ENCODE data around the gene CBX4.
"Not testable (repeated sequence)": the region's sequence is repeated elsewhere in the genome, so short reads cannot be mapped to it uniquely, and the experiment has no call there.

The CBX4 gene

DNA sequence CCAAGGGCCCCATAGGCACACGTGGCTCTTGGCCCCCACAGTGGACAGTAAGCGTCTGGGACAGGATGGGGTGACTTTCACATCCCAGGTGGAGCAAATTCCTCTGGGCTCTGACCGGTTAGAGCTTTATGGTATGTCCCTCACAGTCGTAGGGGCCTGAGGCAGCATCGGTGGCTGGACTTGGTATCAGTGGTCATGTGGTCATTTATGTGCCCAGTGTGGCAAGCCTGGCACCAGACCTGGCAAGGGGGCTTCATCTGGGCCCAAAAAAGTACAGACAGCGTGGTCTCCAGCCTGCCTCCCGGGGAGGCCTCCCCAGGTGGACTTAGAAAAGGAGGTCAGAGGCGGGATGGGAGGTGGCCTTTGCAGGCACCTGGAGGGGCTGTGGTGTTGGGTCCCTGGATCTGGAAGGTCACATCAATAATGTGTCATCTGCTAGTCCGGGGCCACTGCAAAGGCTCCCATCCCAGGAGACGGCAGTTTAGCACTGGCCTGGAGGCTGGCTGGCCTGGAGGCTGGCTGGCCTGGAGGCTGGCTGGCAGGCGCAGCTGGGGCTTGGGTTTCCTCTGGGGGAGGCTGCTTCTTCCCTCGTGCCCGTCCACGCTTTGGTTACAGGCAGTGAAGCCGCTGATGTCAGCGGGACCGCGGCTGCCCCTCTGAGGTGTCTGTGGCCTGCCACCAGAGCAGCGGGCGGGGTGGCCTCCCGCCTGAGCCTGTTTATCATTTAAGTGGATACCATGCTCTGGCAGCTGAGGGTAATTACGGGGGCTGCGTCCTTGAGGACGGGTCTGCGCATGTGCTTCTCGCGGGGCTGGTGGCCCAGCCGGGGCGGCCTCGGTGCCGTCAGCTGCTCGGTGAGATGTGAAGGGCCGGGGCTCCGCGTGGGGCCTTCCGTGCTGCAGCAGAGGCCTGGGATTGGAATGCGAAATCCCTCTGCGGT lies 20.7 kb upstream of the CBX4 start:
- no peak for DNase-seq

DNA sequence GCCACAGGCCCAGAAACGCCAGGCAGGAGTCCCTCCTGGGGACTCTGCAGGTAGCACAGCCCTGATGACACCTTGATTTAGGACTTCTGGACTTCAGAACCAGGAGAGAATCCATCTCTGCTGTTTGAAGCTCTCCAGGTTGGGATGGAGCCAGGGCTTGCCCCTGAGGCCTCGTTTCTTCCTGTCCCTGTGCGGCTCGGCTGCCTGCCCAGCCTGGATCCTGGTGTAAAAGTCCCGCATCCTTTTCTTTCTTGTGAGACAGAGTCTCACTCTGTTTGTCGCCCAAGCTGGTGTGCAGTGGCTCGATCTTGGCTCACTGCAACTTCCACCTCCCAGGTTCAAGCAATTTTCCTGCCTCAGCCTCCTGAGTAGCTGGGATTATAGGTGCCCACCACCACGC lies 17.9 kb upstream of the CBX4 start:
- no peak for DNase-seq

DNA sequence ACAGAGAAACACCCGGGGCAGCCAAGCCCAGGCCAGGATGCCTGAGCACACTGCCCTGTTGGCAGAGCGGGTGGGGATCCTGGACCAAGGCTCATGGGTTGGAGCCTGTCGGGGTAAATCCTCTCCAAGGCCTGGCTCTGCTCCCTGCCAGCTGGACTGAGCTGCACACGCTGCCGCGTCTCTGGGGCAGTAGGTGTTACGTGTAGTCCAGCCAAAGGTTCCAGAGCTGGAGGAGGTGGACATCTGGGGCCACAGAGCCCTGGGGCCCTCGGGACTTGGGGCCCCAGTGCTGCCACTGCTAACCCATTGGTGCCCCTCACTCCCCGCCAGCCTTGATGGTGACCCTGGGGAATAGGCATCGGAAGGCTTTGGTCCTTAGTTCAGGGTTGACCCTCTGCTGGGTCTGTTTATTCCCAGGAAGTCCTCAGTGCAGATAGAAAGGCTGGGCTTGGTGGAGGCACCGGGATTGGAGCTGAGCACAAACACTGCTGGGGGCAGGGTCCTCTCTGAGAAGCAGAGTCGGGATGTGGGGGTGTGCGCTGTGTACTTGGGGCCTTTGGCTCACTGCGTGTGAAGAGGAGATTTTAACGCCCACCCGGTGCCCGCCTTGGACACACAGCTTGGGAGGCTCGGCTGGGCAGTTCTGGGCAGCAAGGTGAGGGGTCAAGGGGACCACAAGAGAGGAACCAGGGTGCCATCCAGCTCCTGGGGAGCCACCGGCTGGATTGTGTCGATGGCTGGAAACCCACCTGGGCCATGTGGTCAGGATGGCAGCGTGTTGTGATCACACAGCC lies 16.3 kb upstream of the CBX4 start:
- DNase-seq: no peak

DNA sequence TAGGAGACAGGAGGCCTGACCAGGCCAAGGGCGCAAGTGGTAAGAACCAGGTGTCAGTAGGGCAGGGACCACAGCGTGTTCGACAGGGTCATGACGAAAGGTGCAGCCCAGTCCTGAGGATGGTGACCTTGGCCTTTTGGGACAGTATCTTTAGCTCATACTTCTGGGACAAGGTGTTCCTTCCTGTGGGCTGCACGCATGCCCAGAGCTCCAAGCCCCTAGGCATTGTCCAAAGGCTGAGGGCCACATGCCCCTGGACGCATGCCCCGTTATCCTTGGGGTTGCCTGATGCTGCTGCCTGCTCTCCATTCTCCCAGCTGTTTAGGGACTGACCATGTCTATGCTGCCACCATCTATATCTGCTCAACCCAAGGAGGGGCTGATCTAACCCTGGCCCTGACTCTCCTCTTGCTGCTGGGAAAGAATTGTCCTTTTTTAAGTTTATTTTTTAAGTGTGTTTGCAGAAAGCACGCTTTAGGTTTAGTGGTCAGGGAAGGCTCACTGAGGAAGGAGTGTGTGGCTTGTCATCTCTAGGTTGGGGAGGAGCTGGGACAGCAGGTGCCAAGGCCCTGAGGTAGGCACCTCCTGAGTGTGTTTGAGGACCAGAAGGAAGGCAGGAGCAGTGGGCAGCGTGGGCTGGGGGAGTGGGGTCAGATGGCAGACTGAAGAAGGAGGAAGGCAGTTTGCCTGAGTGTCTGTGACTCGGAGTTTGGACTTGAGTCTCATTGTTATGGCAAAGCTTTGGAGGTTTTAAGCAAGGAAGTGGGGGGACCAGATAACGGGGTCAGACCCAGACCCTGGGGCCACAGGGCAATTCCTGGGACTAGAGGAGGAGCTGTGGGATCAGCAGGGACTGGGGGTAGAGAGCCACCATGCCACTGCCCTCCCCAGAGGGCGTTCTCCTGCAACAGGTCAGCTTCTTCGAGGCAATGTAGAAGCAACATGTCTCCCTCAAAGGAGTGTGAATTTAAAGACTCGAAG lies 15.1 kb upstream of the CBX4 start:
- DNase-seq: no peak

DNA sequence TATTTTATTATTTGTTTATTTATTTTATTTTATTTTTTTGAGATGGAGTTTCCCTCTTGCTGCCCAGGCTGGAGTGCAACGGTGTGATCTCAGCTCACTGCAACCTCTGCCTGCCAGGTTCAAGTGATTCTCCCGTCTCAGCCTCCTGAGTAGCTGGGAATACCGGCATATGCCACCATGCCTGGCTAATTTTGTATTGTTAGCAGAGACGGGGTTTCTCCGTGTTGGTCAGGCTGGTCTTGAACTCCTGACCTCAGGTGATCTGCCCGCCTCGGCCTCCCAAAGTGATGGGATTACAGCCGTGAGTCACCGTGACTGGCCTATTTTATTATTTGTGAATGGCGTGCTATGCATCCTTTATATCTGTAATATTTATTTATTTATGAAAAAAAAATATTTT lies 13.9 kb upstream of the CBX4 start:
- DNase-seq: not testable (repeated sequence)

DNA sequence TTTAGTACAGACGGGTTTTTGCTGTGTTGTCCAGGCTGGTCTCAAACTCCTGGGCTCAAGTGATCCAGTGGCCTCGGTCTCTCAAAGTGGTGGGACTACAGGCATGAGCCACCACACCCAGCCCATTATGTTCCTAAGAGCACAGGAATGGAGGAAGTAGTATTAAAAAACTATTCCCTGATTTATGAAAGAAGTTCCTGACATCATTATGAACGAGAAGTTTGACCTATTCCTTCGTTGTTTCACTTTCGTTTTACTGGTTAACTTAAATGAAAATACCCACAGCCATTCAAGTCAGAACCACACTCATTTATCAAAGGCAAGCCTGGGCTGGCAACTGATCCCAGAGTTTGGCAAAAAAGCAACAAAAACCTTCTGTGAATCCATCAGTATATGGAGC lies 13.5 kb upstream of the CBX4 start:
- peak; percentile 40 for DNase-seq

DNA sequence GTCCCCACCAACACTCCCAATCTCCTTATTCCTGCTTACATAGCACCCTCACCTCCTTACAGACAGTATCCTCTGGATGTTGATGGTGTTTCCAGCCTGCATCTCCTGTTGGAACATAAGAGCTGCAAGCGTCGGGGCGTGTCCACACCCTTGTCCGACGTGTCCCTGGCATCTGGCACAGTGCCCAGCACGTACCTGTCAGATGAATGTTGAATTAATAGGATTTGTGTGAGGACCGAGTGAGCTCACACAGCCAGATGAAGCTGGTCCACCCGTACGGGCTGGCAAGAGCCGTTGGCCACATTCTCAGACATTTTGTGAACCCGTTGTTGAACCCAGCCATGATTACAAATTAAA lies 12.2 kb upstream of the CBX4 start:
- no peak for DNase-seq

DNA sequence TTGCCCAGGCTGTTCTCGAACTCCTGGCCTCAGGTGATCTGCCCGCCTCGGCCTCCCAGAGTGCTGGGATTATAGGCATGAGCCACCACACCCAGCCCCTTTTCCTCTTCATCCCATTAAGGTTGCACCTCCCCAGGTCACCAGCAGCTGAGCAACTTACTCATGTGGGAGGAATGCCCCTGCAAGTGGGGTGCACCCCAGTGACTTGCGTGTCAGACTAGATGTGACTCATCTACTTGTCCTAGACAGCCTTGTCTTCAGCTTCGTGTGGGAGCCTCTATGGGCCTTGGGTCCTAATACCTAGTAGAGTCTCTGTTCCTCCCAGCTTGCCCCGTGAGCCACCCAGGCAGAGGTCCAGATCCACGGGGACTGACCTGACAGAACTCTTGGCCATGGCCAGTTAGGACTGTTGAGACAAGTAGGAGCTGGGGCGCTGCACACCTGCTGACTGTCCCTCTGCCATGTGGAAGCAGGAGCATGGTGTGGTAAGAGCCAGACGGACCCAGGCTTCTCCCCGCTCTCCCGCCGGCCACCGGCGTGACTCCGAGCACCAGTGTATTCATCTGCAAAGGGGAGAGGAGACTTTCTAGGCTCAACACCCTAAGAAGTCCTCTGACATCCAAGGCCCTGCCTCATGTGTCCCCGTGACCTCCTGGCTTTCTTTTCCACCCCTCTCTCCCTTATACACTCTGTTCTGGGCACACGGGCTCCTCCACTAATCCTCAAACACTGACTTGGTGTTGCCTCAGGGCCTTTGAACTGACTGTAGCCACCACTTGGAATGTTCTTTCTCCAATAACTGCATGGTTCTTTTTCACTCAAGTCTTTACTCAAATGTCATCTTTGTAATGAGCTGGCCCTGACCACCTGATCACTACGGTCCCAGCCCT lies 11.6 kb upstream of the CBX4 start:
- DNase-seq: peak; percentile 83

DNA sequence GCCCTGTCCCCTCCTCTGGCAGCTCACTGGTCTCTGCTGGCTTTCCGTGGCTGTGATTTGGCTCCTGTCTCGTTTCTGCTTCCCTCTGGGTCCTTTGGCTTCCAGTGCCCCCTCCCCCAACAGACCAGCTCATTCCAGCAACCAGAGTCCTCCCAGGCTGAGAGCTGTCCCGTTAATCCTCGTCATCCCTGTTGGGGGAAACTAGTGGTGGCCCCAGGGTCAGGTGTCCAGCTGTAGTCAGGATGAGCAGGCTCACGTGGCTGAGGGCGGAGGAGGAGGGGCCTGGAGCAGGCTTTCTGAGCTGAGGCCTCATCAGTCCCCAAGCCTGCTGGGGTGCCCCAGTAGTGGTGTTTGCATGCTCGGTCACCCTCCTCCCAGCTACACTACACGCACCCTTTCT lies 10.7 kb upstream of the CBX4 start:
- DNase-seq: no peak

DNA sequence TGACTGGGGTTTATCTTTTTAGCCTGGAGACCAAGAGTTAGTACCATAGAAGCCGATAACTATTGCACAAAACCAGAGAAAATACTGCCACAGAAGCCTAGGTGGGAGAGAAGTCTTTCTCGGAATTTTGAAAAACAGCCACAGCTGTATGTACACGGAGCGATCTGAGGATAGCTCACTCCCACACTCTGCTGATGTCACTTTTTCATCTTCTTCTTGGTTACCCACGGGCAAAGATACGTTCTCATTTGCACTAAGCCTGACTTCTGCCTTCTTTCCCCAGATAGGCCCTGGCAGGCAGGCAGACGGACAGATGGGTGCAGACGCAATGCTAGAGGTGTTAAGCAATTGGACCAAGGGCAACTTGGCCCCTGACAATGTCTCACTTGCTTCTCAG lies 9.1 kb upstream of the CBX4 start:
- DNase-seq: no peak

DNA sequence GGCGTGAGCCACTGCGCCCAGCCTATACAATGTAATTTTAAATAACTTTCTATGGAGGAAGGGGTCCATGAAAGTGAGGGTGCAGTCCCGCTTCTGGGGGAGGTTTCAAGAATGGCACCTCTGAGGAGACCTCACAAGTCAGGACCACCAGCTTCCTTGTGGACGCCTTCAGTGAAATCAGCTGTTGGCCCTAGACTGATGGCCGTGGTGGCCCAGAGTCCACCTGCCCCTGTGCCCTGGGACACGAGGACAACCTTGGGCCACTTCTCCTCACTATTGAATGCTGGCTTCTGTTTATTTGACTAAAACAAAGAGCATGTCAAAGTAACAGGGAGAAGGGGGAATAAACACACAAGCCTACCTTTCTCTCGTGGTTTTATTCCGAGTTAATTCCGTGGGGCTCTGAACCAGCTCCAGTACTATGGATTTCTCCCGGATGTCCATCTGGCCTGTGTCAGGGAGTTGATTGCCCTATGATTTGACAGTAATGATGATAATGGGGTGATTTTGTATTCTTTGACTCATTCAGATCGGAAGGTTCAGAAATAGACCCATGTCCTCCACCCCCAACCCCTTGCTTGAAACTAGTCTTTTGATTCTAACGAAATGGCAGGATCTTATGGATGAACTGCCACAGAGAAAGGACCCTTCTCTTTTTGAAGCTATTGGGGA lies 8.6 kb upstream of the CBX4 start:
- DNase-seq: no peak

DNA sequence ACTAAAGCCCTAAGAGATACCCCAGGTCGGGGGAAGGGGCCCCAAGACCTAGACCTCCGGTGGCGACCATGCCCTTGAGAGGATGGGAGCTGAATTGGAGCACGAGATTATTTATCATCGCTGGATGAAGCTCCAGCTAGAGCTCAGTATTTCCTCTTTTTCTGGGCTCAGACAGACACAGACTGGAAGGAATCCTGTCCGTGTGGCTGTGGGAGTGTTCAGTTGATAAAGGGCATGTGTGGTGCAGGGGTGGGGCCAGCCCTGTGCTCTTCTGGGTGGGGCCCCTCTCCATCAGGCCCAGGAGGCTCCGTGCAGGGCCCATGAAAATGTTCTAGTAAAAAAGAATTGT lies 6.3 kb upstream of the CBX4 start:
- DNase-seq: no peak

DNA sequence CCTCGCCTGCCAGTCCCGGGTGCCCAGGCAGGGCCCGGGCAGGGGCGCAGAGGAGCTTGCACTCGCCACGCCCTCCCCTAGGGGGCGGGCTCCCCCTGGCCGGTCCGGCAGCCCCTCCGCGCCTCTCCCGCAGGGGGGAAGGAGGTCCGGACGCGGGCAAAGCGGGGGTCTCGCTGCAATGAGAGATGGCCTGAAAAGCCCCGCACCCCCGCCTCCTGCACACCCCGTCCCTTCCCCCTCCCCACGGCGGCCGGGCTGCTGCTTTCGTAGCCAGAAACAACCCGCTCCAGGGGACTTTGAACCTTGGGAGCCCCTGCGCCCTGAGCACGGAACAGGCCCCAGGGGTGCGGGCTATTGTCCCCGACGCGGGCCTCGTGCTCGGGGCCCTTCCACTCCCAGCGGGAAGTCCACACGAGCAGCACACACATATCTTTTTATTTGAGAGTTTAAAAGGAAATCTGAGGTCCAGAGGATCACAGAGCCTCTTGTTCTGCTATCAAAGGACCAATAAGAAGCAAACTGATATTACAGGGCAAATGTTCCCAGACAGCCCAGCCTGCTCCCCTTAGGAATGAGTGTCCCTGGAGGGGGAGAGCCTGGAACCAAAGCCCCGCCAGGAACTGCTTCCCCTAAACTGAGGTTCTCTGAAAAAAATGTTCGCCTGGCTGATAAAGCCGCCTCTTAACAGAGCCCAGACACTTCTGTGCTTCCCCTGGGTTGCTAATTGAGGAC lies 5.8 kb upstream of the CBX4 start:
- no peak for DNase-seq

DNA sequence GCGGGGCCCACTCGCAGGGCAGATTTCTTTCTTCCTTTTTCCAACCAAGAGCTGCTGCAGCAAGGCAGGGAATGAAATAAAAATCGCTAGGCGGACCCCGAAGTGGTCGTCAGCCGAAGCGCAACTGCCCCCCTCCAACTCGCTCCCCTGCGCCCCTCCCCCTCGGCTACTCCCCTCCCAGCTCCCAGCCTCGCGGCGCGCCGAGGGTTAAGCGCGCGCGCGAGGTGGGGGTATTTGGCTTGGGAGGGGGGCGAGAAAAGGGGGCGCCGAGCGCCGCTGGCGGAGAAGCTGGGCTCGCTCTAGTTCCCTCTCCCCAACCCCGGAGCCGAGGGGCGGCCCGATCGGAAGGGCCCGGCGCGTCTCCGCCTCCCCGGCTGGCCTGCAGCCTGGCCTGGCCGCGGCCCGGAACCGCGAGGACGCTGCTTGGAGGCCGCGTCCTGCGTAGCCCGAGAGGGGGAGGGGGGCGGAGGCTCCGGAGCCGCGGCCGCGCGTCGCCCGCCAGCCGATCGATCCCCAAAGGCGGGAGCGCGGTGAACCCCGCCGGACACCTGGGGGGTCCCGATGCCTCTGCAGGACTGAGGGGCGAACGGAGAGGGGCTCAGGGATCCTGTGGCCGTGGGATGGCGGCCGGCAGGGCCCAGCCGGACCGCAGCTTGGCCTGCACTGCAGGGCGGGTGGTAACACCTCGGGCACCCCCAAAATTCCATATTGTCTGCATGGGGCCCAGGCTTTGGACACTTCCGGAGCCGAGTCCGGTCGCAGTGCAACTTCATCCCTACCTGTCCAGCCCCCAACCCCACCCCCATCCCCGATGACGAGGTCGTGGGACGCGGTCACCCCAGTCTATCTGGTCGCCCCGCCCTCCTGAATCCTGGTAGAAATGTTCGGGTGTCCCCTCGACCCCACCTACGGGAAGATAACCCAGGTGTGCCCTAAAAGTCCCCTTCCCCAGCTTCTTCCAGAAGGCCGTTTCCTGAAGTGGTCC lies 4.9 kb upstream of the CBX4 start:
- DNase-seq: peak; percentile 55

DNA sequence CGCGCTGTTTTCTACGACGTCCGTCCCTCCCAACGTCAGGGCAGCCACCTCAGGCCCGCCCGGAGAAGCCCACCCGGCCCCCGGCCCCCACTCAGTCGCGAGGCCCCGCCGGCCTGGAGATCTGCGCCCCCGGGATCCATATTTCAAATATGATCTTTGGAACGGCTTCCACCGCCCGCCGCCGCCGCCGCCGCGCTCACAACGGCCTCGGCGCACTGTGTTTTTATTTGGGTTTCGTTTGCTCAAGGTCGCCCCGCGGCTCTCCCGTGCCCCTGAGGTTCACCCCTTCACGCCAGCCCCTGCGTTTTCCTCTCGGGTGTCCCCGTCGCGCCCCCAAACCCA lies 4.2 kb upstream of the CBX4 start:
- no peak for DNase-seq

DNA sequence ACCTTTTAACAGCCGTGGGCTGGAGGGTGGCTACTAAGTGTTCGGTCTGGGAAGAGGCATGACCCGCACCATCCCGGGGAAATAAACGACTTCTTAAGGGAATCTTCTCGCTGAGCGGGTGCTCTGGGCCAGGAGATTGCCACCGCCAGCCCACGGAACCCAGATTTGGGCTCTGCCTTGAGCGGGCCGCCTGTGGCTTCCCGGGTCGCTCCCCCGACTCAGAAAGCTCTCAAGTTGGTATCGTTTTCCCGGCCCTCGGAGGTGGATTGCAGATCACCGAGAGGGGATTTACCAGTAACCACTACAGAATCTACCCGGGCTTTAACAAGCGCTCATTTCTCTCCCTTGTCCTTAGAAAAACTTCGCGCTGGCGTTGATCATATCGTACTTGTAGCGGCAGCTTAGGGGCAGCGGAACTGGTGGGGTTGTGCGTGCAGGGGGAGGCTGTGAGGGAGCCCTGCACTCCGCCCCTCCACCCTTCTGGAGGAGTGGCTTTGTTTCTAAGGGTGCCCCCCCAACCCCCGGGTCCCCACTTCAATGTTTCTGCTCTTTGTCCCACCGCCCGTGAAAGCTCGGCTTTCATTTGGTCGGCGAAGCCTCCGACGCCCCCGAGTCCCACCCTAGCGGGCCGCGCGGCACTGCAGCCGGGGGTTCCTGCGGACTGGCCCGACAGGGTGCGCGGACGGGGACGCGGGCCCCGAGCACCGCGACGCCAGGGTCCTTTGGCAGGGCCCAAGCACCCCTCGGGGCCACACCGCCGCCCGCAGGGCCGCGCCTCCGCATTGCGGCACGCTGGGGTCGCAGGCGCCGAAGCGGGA lies 3.6 kb upstream of the CBX4 start:
- DNase-seq: no peak

DNA sequence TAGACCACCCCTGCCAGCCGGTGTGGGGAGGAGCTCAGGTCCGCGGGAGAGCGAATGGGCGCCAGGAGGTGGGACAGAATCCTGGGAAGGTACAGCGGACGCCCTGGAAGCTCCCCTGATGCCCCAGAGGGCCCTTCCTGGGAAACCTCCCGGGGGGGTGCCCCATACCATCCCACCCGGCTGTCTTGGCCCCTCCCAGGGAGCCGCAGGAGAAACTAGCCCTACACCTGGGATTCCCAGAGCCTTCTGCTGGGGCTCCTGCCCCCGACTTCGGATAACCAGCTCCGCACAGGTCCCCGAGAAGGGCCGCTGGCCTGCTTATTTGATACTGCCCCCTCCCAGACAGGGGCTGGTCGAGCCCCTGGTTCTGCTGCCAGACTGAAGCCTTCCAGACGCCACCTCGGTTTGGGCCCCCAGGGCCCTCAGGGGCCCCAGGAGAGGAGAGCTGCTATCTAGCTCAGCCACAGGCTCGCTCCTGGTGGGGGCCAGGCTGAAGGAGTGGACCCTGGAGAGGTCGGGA lies 3.0 kb upstream of the CBX4 start:
- no peak for DNase-seq

DNA sequence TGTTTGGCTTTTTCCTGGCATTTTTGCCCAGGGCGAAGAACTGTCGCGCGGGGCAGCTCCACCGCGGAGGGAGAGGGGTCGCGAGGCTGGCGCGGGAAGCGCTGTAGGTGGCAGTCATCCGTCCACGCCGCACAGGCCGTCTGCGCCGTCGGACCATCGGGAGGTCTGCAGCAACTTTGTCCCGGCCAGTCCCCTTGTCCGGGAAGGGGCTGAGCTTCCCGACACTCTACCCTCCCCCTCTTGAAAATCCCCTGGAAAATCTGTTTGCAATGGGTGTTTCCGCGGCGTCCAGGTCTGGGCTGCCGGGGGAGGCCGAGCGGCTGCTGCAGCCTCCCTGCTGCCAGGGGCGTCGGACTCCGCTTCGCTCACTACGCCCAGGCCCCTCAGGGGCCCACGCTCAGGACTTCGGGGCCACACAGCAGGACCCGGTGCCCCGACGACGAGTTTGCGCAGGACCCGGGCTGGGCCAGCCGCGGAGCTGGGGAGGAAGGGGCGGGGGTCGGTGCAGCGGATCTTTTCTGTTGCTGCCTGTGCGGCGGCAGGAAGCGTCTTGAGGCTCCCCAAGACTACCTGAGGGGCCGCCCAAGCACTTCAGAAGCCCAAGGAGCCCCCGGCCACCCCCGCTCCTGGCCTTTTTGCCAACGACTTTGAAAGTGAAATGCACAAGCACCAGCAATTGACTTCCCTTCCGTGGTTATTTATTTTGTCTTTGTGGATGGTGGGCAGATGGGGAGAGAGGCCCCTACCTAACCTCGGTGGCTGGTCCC lies 2.3 kb upstream of the CBX4 start:
- DNase-seq: no peak

Data from fibroblast of upper back skin (primary cell).